ES-I3 (cell line): ENCODE data around the gene MBNL1.

Source experiments
- H3K36me3 ChIP-seq: 2 replicates; pipeline ENCODE4 v1.6.1; 2013; ENCODE audit warnings: mild to moderate bottlenecking, low read length, control low read depth, moderate library complexity; ENCODE audit not compliant: insufficient read depth
- H3K4me1 ChIP-seq: 2 replicates; pipeline ENCODE4 v1.6.1; 2013; ENCODE audit warnings: mild to moderate bottlenecking, control low read depth, low read length; ENCODE audit not compliant: insufficient read depth
- H3K9ac ChIP-seq: 2 replicates; pipeline ENCODE4 v1.6.1; 2013; ENCODE audit warnings: low read depth, mild to moderate bottlenecking, low read length, moderate library complexity
- H3K9me3 ChIP-seq: 2 replicates; pipeline ENCODE4 v1.6.1; 2013; ENCODE audit warnings: mild to moderate bottlenecking, low read length, moderate library complexity; ENCODE audit not compliant: control insufficient read depth, insufficient read depth

MBNL1 gene

DNA sequence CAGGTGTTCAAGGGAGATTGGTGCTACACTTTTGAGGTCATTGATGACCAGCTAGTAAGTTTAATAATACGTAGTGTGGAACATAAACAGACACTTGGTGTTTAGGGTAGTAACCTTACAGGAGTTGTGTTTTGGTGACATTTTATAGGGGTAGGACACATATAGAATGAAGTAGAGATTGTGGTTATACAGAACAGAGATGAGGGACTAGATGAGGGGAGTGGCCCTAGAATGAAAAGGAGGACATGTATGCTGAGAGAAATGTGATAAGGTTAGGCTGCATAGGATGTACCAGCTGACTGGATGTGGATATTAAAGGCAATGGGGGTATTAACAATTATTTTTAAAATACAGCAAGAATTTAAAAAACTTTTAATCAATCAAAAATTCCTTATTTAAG lies 8.0 kb downstream of the MBNL1 start:
- H3K4me1 ChIP-seq, result peaks cover 10% of the 10 kb centered on the region; the same call in 1 of the 2 replicates
- H3K36me3 ChIP-seq, result no peaks in the 10 kb centered on the region
- H3K9me3 ChIP-seq, result no peaks in the 10 kb centered on the region
- H3K9ac ChIP-seq, result no peak overlapping the region

DNA sequence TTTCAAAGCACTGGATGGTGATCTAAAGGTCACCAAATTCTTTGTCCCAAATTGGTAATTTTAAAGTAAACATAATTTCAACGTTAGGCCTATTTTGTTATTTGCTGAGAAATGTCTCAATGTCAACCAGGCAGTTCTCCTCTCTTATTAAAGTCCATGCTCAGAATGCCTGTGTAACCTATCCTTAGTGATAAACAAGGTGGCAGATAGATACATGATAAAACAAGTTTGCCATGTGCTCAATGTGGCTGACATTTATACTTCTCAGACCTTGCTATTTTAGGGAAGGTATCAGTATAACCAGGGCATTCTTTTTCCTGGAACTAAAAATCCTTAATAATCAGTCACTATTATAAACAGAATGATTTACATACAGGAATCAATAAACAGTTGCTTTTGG lies 8.5 kb downstream of the MBNL1 start:
- H3K9ac ChIP-seq, result no peak overlapping the region; the same call in 1 of the 2 replicates
- no peaks in the 10 kb centered on the region for H3K9me3 ChIP-seq
- H3K36me3 ChIP-seq, result no peaks in the 10 kb centered on the region
- H3K4me1 ChIP-seq, result peaks cover 10% of the 10 kb centered on the region; the same call in 1 of the 2 replicates

DNA sequence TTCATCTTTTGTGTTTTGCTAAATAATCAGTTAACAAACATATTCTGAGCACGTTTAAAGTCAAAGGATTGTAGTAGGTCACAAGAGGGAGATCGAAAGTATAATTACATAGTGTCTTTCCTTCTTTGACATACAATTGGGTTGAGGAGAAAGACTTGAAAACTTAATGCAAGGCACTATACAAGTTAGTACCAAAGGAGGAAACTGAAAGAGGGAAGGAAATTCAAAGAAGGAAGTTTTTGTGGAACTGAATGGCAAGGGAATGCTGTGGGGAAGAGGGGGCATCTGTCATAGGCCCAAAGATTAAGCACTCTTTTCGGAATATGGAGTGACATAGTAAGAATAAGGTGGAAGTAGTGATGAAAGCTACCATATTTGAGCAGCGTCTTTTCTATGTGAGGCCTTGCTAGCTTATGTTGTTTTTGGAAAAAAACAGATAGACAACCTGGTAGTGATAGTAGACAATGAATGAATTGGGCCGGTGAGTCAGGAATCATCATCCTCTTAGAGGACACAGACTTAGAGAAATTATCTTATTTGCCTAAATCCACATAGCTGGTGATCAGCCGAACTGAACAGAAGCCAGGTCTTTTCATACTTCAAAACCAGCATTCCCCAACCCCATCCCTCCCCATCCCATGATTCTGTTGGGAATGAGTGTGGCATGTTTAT lies 10.2 kb downstream of the MBNL1 start:
- no peak overlapping the region for H3K9ac ChIP-seq

DNA sequence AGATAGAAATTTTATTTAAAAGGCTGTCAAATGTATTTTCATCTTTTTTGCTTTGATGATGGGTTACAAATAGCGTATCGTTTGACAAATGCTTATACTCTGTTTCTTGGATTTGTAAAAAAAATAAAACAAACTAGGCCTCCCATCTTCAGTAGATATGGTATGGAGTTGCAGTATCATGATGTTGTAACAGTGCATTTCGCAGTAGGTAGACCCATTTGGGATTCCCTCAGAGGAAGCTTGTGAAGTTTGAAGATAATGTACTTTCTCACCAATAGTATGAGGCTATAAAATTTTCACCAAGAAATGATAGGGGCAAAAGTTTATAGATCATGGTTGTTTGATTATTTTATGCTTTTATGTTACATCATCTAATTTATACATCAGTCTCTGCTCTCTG lies 10.8 kb downstream of the MBNL1 start:
- Histone ChIP-seq H3K9me3 (no peaks in the 10 kb centered on the region), H3K36me3 (no peaks in the 10 kb centered on the region), H3K9ac (no peak overlapping the region), H3K4me1 (peaks cover 10% of the 10 kb centered on the region; the same call in 1 of the 2 replicates)

More for the DNA sequence above, 10.2 kb downstream of the MBNL1 start:
- no peaks in the 10 kb centered on the region for H3K36me3 ChIP-seq
- H3K9me3 ChIP-seq, result no peaks in the 10 kb centered on the region
- H3K4me1 ChIP-seq, result peaks cover 10% of the 10 kb centered on the region; the same call in 1 of the 2 replicates

DNA sequence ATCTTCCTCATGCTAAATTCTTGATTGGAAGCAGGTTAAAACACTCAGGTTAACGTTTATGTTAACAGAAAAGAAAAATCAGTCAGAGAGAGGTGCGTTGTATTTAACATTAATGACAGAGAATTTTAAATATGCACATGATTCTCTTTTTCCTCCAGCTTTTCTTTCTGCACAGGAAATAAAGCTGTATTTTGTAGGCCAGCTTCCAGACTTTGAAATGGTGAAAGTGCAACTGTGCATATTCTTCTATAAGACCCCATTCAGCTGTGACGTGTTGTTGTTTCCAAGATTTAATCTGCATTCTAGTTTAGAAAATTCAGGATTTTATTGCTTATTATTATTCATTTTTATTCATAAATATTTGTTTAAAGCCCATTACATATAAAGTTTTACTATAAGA lies 11.8 kb downstream of the MBNL1 start:
- no peaks in the 10 kb centered on the region for H3K36me3 ChIP-seq
- H3K9ac ChIP-seq, result no peak overlapping the region
- peaks cover 5% of the 10 kb centered on the region; the same call in 1 of the 2 replicates for H3K4me1 ChIP-seq
- no peaks in the 10 kb centered on the region for H3K9me3 ChIP-seq

DNA sequence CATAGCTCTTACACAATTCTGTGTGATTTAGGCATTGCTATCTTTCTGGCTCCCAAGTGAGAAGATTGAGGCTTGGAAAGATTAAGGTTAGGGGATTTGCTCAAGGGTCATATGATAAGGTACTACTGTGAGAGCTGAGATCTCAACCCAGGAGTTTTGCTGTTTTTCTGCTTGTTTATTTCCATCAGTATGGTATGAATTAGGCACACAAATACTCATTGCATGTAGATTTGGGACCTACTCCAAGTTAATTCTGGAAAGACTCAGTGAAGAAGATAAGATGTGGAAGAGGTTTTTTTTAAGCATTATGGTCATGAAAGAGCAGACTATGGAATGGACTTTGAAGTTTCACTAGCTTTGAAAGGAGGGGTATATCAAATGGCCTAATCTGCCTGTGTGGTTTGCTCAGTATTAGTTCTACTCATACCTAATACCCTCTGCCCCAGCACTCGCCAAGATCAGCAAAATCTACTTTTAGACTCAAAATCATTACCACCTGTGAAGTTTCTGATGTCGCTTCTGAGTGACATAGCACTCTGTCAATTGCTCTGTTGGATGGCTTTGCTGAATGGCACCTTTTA lies 12.5 kb downstream of the MBNL1 start:
- Histone ChIP-seq H3K9me3 (no peaks in the 10 kb centered on the region), H3K9ac (no peak overlapping the region), H3K36me3 (no peaks in the 10 kb centered on the region), H3K4me1 (peaks cover 5% of the 10 kb centered on the region; the same call in 1 of the 2 replicates)

DNA sequence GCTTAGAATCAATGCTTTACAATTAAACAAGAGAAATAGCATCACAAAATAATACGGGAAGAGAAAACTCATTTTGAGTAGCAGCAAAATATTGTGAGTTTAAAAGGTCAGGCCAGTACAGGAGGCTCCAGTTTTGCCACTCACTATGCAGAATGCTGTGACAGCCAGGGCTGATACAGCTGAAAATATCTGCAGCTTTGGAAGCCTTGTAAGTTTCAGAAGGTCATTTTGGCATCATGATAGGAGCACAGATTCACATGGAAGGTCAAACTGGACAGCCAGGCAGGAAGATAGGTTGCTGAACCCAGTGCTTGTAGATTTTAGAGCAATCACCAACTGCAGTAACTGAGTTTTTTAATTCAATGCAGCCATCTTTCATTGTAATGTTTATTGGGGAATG lies 14.1 kb downstream of the MBNL1 start:
- Histone ChIP-seq H3K36me3 (no peaks in the 10 kb centered on the region), H3K4me1 (peaks cover 5% of the 10 kb centered on the region; the same call in 1 of the 2 replicates), H3K9me3 (no peaks in the 10 kb centered on the region), H3K9ac (no peak overlapping the region)

DNA sequence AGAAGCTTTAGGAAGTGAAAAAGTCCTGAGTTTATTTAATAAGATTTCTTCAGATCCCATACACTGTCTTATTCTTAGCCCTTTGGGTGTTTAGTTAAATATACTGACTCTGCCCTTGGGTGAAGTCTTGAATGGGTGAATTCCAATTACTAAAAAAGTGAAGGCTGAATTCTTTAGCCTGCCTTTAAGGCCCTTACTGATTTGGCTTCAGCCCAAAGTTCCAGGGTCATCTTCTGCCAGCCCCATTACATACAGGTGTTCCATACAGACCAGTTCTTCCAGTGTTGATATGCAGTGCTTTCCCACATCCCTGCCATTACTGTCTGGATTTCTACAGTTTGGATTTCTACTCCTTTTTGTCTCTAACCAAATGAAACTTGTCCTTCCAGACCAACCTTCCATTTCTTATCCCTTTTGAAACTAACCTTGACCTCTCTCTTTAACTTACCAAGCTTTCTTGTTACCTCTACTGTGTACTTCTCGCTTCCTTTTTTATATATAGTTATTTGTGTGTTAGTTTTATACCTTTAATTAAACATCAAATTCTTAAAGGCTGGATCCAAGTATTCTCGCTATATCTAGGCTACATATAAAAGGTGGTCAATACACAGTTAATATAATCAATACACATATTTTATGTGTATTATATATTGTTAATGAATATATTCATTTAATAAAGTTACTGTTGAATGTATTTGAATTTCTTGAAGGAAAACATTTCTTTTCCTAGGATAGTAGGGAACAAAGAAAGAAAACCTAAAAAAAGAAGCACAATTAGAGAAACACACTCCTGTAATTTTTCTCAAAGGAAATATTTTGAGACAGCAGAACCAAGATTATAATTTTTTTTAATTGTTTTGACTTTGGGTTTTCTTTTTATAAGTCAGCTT lies 15.0 kb downstream of the MBNL1 start:
- Histone ChIP-seq H3K4me1 (peaks cover 5% of the 10 kb centered on the region; the same call in 1 of the 2 replicates), H3K36me3 (no peaks in the 10 kb centered on the region), H3K9me3 (no peaks in the 10 kb centered on the region), H3K9ac (no peak overlapping the region)

DNA sequence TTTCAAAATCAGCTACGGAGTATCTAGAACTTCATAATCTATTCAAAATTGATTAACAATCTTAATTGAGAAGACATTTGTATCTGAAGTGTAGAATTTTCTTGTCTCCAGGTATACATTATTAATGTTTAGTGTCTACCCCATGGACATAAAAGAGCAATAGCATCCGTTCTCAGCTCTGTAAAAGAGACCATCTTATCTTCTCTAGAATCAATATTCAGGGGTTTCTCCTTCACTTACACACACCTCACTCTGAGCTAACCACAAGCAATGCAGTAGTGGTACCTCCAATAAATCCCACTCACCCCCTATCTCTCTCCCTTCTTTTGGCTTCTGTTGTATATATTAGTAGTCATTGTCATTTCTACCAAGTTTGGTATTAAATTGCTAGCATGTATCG lies 16.2 kb downstream of the MBNL1 start:
- Histone ChIP-seq H3K9me3 (no peaks in the 10 kb centered on the region), H3K9ac (no peak overlapping the region), H3K36me3 (no peaks in the 10 kb centered on the region), H3K4me1 (no peaks in the 10 kb centered on the region)

DNA sequence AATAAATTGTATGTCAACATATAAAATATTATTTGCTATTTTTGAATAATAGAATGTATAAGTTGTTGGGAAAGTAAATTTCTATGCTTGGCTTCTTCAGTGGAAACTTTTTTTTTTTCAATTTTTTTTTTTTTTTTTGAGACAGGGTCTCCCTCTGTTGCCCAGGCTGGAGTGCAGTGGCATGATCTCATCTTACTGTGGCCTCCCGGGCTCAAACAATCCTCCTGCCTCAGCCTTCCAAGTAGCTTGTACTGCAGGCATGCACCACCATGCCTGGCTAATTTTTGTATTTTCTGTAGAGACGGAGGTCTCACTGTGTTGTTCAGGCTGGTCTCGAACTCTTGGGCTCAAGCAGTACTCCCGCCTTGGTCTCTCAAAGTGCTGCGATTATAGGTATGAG lies 16.8 kb downstream of the MBNL1 start:
- Histone ChIP-seq H3K4me1 (no peaks in the 10 kb centered on the region), H3K36me3 (no peaks in the 10 kb centered on the region), H3K9ac (no peak overlapping the region), H3K9me3 (no peaks in the 10 kb centered on the region)

DNA sequence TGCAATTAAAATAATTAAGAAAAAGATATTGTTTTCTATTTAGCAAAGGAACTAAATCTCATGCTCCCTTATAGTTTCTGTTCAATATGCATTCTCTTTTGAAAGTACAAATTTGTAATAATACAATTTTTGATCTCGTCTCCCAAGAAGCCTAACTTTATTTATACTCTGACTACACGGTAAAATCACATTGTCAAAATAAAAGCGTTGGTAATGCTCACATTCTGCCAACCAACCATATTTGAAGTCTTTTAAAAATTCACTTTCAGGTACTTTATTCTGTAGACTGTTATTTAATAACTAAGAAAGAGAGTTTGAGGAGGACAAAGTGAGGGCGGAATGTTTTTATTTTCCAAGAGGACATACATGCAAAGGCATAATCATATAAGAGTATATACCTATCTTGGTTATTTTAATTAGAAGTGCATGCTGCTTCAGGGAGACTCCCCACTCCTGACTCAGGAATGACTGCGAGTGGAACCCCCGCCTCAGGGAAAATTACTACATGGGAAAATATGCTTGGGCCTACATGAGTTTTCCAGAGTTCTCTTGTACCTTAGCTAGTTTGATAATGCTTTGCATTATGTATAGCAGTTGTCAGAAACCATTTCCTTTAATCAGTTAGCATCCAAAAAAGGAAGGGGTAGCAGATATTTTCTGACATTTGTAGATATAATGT lies 19.3 kb downstream of the MBNL1 start:
- H3K9ac ChIP-seq, result no peak overlapping the region
- H3K9me3 ChIP-seq, result no peaks in the 10 kb centered on the region
- H3K4me1 ChIP-seq, result no peaks in the 10 kb centered on the region
- no peaks in the 10 kb centered on the region for H3K36me3 ChIP-seq

DNA sequence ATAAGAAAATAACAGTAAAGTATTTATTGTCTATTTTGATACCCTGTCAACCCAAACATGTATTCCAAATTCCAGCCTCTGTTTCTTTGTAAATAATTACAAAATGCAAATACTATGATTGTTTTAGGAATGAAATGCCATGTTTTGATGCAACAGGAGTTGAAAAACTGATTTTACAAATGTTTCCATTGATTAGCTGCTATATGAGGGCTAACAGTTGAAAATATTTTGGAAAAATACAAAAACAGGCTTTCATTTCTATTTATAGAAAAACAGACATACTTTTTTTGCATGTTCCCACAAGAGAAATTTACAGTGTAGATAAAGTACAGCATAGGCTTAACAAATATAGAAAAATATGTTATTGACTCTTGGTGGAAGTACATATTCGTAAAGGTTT lies 20.0 kb downstream of the MBNL1 start:
- H3K9ac ChIP-seq, result no peak overlapping the region
- no peaks in the 10 kb centered on the region for H3K4me1 ChIP-seq
- no peaks in the 10 kb centered on the region for H3K36me3 ChIP-seq
- H3K9me3 ChIP-seq, result no peaks in the 10 kb centered on the region

DNA sequence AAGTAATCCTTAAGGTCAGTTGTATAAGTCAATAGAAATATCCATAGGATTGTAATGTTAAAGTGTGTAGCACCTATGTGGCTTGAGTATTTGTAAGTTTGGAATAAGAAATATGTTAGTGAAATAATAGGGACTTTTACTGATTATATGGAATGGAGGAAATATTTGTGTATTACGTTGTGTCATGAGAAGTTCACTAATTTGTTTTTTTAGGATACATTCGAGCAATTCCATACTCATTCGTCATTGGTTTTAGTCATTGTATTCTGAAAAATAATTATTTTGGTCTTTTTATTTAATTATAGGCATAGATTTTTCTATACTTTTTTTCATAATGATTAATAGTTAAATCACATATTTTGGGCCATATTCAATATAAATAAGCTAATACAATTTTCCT lies 21.0 kb downstream of the MBNL1 start:
- H3K4me1 ChIP-seq, result no peaks in the 10 kb centered on the region
- H3K36me3 ChIP-seq, result no peaks in the 10 kb centered on the region
- no peak overlapping the region for H3K9ac ChIP-seq
- H3K9me3 ChIP-seq, result no peaks in the 10 kb centered on the region

DNA sequence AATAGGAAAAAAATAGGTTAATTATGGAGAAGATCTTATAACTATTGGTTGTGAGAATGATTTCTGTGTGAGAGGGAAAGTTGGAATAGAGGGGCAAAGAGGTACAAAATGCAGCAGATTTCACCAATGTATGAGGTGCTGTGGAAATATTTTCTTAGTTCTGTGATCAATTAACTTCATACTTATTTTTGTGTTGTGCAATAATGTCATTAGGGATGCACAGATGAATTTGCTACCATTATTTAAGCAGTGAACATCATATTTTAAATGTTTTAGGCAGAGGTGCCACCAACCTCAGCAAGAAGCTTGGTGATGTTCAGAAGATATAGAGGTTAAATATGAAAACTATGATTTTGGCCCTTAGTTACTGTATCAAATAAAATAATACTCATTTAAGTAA lies 21.6 kb downstream of the MBNL1 start:
- Histone ChIP-seq H3K9ac (no peak overlapping the region), H3K4me1 (no peaks in the 10 kb centered on the region), H3K36me3 (no peaks in the 10 kb centered on the region), H3K9me3 (no peaks in the 10 kb centered on the region)
